Liver (tissue), 3 donors: ENCODE measurements around the gene RIBC1.

Experiments
- CTCF ChIP-seq: fragments of 150-350 bp; IDR thresholded peaks from 2 replicates; pipeline ENCODE4 v1.5.1; 2017; ENCODE audit warnings: improper control_type of control experiment, low read depth, low read length; ENCODE audit not compliant: missing input control
- FOXA1 ChIP-seq: IDR thresholded peaks from 2 replicates; pipeline ENCODE4 v1.6.1; 2016; ENCODE audit warnings: antibody characterized with exemption
- HNF4A ChIP-seq, 2 donors: conservative IDR thresholded peaks; 2 replicates each; pipeline ENCODE4 v1.6.1; 2016; ENCODE audit warnings: antibody characterized with exemption in 2 of 2, mild to moderate bottlenecking in 2 of 2
- MAX ChIP-seq: IDR thresholded peaks from 2 replicates; pipeline ENCODE4 v1.6.1; 2016; ENCODE audit warnings: antibody characterized with exemption
- RAD21 ChIP-seq, 2 donors: IDR thresholded peaks; 2 replicates each; pipeline ENCODE4 v1.6.1; 2016; ENCODE audit warnings: antibody characterized with exemption in 2 of 2, mild to moderate bottlenecking in 2 of 2
- TAF1 ChIP-seq: conservative IDR thresholded peaks from 2 replicates; pipeline ENCODE4 v1.6.1; 2016; ENCODE audit warnings: antibody characterized with exemption, mild to moderate bottlenecking
- YY1 ChIP-seq: IDR thresholded peaks from 2 replicates; pipeline ENCODE4 v1.6.1; 2016; ENCODE audit warnings: antibody characterized with exemption, mild to moderate bottlenecking
- TF ChIP-seq, protein P1 (sequence below): IDR thresholded peaks from 2 replicates; pipeline ENCODE4 v1.6.1; 2016; ENCODE audit warnings: antibody characterized with exemption, mild to moderate bottlenecking
- donor health status: healthy.
- donor health status: healthy.

GRCh38 chrX:53452812-53453211, 30.1 kb downstream of the RIBC1 start:
- TF ChIP-seq CTCF: no peak
- no peak for TF ChIP-seq RAD21 (IDR thresholded peaks at IDR 0.05)
- no peak for TF ChIP-seq TAF1
- no peak for TF ChIP-seq MAX
- TF ChIP-seq YY1: no peak
- TF ChIP-seq HNF4A (conservative IDR thresholded peaks at IDR 0.05): no peak
- TF ChIP-seq, protein P1, sequence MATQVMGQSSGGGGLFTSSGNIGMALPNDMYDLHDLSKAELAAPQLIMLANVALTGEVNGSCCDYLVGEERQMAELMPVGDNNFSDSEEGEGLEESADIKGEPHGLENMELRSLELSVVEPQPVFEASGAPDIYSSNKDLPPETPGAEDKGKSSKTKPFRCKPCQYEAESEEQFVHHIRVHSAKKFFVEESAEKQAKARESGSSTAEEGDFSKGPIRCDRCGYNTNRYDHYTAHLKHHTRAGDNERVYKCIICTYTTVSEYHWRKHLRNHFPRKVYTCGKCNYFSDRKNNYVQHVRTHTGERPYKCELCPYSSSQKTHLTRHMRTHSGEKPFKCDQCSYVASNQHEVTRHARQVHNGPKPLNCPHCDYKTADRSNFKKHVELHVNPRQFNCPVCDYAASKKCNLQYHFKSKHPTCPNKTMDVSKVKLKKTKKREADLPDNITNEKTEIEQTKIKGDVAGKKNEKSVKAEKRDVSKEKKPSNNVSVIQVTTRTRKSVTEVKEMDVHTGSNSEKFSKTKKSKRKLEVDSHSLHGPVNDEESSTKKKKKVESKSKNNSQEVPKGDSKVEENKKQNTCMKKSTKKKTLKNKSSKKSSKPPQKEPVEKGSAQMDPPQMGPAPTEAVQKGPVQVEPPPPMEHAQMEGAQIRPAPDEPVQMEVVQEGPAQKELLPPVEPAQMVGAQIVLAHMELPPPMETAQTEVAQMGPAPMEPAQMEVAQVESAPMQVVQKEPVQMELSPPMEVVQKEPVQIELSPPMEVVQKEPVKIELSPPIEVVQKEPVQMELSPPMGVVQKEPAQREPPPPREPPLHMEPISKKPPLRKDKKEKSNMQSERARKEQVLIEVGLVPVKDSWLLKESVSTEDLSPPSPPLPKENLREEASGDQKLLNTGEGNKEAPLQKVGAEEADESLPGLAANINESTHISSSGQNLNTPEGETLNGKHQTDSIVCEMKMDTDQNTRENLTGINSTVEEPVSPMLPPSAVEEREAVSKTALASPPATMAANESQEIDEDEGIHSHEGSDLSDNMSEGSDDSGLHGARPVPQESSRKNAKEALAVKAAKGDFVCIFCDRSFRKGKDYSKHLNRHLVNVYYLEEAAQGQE: no peak
- TF ChIP-seq FOXA1: no peak
